Astrocyte (in vitro differentiated cells and primary cell): Measurements from ENCODE around the gene RPL10A.

Experiments
- CTCF ChIP-seq: IDR thresholded peaks from 2 replicates; pipeline ENCODE4 v1.5.1; 2011; ENCODE audit warnings: low read depth, mild to moderate bottlenecking, inconsistent platforms, low read length, moderate library complexity; ENCODE audit not compliant: insufficient read depth
- EZH2 ChIP-seq: IDR thresholded peaks from 2 replicates; pipeline ENCODE4 v1.6.1; 2012; ENCODE audit warnings: mild to moderate bottlenecking, low read length, inconsistent platforms; ENCODE audit not compliant: insufficient read depth

- TF ChIP-seq EZH2: no peak
- no peak for TF ChIP-seq CTCF
Observed at GRCh38 chr6:35496036-35496840, 28.0 kb downstream of the RPL10A start.
